ENCODE results near the gene C1orf141.
"Not testable (repeated sequence)": the region's sequence is repeated elsewhere in the genome, so short reads cannot be mapped to it uniquely, and the experiment has no call there.

The C1orf141 gene

GRCh38 chr1:67097305-67097704, 37.5 kb downstream of the C1orf141 start:
- DNase-seq (ENCODE audit: extremely low spot score, insufficient read length, low read depth) = no peak
- no peak for FAIRE-seq

- DNase-seq (ENCODE audit: extremely low spot score, insufficient read length, low read depth) (no peak), FAIRE-seq (no peak)
These were observed 40.6 kb downstream of the C1orf141 start for GRCh38 chr1:67094191-67094590.

GRCh38 chr1:67089685-67090208, 45.0 kb downstream of the C1orf141 start:
- no peak for FAIRE-seq
- no peak for DNase-seq (ENCODE audit: extremely low spot score, insufficient read length, low read depth)

GRCh38 chr1:67088440-67088839, 46.3 kb downstream of the C1orf141 start:
- DNase-seq (ENCODE audit: extremely low spot score, insufficient read length, low read depth) (no peak), FAIRE-seq (no peak)

GRCh38 chr1:67085326-67085725, 49.4 kb downstream of the C1orf141 start:
- no peak for DNase-seq (ENCODE audit: extremely low spot score, insufficient read length, low read depth)
- no peak for FAIRE-seq

- FAIRE-seq (no peak), DNase-seq (ENCODE audit: extremely low spot score, insufficient read length, low read depth) (no peak)
These were observed 49.9 kb downstream of the C1orf141 start for GRCh38 chr1:67084765-67085318.

GRCh38 chr1:67078291-67078690, 56.5 kb downstream of the C1orf141 start:
- no peak for FAIRE-seq
- DNase-seq (ENCODE audit: extremely low spot score, insufficient read length, low read depth) = no peak

GRCh38 chr1:67077593-67077992, 57.2 kb downstream of the C1orf141 start:
- FAIRE-seq = no peak
- DNase-seq (ENCODE audit: extremely low spot score, insufficient read length, low read depth) = no peak

- FAIRE-seq (no peak), DNase-seq (ENCODE audit: extremely low spot score, insufficient read length, low read depth) (no peak)
These were observed 62.0 kb downstream of the C1orf141 start for GRCh38 chr1:67072749-67073148.

- not testable (repeated sequence) for DNase-seq (ENCODE audit: extremely low spot score, insufficient read length, low read depth); FAIRE-seq
These were observed 67.1 kb downstream of the C1orf141 start for GRCh38 chr1:67067655-67068054.

- FAIRE-seq (no peak), DNase-seq (ENCODE audit: extremely low spot score, insufficient read length, low read depth) (no peak)
These were observed 72.4 kb downstream of the C1orf141 start for GRCh38 chr1:67062412-67062811.

- no peak for FAIRE-seq
- no peak for DNase-seq (ENCODE audit: extremely low spot score, insufficient read length, low read depth)
These were observed 73.5 kb downstream of the C1orf141 start for GRCh38 chr1:67061266-67061665.

GRCh38 chr1:67060811-67061218, 74.0 kb downstream of the C1orf141 start:
- DNase-seq (ENCODE audit: extremely low spot score, insufficient read length, low read depth) (no peak), FAIRE-seq (no peak)

GRCh38 chr1:67059346-67059745, 75.4 kb downstream of the C1orf141 start:
- FAIRE-seq (no peak), DNase-seq (ENCODE audit: extremely low spot score, insufficient read length, low read depth) (no peak)

- FAIRE-seq (no peak), DNase-seq (ENCODE audit: extremely low spot score, insufficient read length, low read depth) (no peak)
These were observed 76.0 kb downstream of the C1orf141 start for GRCh38 chr1:67058761-67059160.

GRCh38 chr1:67058242-67058641, 76.5 kb downstream of the C1orf141 start:
- DNase-seq (ENCODE audit: extremely low spot score, insufficient read length, low read depth) (no peak), FAIRE-seq (no peak)

GRCh38 chr1:67053785-67054772, 80.7 kb downstream of the C1orf141 start, which contains the start of gene SLC35D1:
TSS of gene SLC35D1 (minus strand) at chr1:67054148. CDS start at chr1:67054013, 135 bp downstream.
- DNase-seq (ENCODE audit: extremely low spot score, insufficient read length, low read depth) = peak; percentile 83
- FAIRE-seq = peak; percentile 83

- no peak for FAIRE-seq
- DNase-seq (ENCODE audit: extremely low spot score, insufficient read length, low read depth) = no peak
These were observed 81.3 kb downstream of the C1orf141 start for GRCh38 chr1:67053535-67053784.

GRCh38 chr1:67052741-67053534, 81.8 kb downstream of the C1orf141 start:
- FAIRE-seq = peak; percentile 36
- peak; percentile 25 for DNase-seq (ENCODE audit: extremely low spot score, insufficient read length, low read depth)

GRCh38 chr1:67051196-67051595, 83.6 kb downstream of the C1orf141 start:
- DNase-seq (ENCODE audit: extremely low spot score, insufficient read length, low read depth) (no peak), FAIRE-seq (peak; percentile 26)

Measured in GM18507 (cell line).